SK-N-DZ (cell line): ENCODE results near the gene CHST2. TPM values are rescaled to one million over a fixed set of nuclear protein-coding genes. Genes with fewer than 3 reads are reported as not detected.
"Not testable (repeated sequence)": the region's sequence is repeated elsewhere in the genome, so short reads cannot be mapped to it uniquely, and the experiment has no call there.

Source experiments
- DNase-seq: peaks from one replicate; pipeline ENCODE4 v3.0.0-alpha.2; 2015; ENCODE audit warnings: low spot score
- polyA plus RNA-seq, 2 experiments: library from polyadenylated mRNA; depleted of rRNA; stranded (reverse); fragments of >200 nt; gene quantifications; 2 replicates each; pipeline ENCODE4 v1.2.3, GENCODE V29; 2014

CHST2 gene, protein sequence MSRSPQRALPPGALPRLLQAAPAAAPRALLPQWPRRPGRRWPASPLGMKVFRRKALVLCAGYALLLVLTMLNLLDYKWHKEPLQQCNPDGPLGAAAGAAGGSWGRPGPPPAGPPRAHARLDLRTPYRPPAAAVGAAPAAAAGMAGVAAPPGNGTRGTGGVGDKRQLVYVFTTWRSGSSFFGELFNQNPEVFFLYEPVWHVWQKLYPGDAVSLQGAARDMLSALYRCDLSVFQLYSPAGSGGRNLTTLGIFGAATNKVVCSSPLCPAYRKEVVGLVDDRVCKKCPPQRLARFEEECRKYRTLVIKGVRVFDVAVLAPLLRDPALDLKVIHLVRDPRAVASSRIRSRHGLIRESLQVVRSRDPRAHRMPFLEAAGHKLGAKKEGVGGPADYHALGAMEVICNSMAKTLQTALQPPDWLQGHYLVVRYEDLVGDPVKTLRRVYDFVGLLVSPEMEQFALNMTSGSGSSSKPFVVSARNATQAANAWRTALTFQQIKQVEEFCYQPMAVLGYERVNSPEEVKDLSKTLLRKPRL
- 36.1 and 40.3 TPM in 2 replicates for polyA plus RNA-seq (2014; cell fraction: cytosol; rRNA removed)
- 24.1 and 26.0 TPM in 2 replicates for polyA plus RNA-seq (2014; cell fraction: nucleus; rRNA removed)

DNA sequence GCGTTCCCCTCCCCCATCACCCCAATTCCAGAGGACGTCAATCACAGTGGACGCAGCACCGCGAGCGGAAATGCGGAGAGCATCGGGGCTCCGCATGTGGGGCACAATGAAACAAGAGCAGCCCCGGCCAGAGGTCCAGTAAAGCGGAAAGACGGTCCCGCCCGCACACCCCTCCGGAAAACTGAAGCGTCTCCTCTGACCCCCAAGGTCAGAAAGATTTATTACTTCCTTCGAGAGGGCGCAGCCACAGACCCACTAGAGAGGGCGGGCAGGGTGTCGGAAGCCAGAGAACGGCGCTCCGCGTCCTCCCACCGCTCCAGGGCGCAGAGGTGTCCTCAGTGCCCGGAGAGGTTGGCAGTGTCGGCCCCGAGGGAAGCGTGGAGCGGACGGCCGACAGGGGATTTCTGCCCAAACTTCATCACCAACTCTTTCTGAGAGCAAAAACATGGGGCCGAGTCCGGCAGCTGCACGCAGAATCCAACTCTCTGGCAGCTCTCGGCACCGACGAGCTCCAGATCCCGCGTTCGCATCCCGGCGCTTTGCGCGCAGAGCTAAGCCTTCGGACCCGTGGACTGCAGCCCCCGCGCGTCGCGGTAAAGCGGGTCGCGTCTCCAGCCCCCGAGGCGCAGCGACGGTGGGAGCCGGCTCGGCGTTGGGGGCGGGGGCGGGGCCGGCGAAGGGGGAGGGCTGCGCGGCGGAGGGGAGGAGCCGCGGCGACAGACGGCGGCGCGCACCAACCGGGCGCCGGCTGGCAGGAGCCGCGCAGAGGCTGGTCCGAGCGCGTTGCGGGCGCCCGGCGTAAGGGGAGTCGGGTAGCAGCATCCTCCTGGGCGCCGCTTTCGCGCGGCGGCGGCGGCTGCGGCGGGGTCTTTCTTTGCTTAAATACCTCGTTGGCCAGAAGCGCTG, at the start of gene CHST2:
TSS of gene CHST2 (plus strand) at position 763 of the 906 bp plus-strand sequence. CDS start 1,046 bp downstream, outside the sequence.
- DNase-seq = peak; percentile 80

DNA sequence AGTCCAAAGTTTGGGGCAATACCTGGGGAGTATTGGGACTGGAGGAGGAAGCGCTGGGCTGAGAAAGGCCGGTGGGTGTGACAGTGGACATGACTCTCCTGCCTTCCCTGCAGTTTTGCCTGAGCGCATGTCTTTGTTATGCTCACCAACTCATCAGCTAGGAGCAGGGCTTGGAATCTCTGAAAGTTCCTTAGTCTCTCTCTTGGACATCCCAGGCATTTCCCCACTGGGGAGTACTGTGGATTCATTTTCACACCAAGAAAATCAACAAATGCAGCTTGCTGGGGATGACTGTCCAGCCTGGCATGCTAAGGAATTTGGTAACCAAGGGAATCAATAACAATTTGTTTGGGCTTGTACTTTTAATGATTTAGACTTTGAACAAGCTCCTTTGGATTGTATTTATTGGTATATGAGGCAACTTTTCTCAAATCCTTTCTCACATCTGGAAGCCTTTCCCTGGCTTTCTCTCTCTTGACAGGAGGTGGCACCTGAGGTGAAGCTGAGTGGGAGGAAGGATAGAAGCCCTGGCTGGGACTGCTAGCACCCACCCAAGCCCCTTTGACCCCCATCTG, 48.5 kb upstream of the CHST2 start:
- no peak for DNase-seq

DNA sequence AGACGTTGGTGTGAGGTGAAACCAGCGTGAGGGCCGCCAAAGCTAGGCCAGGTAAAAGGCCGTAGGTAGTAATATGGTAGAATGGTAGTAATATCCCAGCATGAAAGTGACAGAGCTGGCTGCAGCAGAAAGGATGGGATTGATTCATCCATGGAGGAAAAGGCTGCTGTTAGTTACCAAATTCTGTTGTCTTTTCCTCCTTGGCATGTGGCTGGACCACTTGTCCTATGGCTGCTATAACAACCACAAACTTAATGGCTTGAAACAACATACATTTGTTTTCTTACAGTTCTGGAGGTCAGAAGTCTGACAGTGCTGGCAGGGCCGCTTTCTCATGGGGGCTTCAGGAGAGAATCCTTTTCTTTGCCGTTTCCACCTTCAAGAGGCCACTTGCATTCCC, 47.8 kb upstream of the CHST2 start:
- DNase-seq = no peak

DNA sequence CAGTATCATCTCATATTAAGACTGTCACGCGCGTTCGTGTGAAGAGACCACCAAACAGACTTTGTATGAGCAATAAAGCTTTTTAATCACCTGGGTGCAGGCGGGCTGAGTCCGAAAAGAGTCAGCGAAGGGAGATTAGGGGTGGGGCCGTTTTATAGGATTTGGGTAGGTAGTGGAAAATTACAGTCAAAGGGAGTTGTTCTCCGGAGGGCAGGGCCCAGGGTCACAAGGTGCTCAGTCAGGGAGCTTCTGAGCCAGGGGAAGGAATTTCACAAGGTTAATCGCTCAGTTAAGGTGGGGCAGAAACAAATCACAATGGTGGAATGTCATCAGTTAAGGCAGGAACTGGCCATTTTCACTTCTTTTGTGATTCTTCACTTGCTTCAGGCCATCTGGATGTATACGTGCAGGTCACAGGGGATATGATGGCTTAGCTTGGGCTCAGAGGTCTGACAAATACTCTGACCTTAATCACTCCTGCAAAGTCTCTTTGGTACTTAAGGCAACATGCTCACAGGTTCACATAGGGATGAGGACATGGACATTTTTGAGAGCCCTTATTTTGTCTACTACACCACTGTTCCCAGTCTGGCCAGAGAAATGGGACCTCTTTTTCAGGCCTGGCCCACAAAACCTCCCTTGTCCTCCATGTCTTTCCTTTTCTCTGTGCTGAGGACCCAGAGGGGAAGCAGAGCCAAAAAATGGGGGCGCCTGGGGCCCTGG, 47.1 kb upstream of the CHST2 start:
- not testable (repeated sequence) for DNase-seq

DNA sequence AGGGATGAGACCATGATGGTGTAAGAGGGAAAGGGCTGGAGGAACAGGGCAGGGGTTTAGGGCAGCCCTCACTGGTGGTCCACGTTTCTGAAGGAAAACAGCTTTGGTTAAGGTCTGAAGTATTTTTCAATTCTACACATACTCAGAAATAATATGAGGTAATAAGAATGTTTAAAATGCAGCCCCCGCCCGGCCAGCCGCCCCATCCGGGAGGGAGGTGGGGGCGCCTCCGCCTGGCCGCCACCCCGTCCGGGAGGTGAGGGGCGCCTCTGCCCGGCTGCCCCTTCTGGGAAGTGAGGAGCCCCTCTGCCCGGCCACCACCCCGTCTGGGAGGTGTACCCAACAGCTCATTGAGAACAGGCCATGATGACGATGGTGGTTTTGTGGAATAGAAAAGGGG, 46.0 kb upstream of the CHST2 start:
- DNase-seq = not testable (repeated sequence)

DNA sequence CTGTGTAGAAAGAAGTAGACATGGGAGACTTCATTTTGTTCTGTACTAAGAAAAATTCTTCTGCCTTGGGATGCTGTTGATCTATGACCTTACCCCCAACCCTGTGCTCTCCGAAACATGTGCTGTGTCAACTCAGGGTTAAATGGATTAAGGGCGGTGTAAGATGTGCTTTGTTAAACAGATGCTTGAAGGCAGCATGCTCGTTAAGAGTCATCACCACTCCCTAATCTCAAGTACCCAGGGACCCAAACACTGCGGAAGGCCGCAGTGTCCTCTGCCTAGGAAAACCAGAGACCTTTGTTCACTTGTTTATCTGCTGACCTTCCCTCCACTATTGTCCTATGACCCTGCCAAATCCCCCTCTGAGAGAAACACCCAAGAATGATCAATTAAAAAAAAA, 45.6 kb upstream of the CHST2 start:
- DNase-seq = not testable (repeated sequence)

DNA sequence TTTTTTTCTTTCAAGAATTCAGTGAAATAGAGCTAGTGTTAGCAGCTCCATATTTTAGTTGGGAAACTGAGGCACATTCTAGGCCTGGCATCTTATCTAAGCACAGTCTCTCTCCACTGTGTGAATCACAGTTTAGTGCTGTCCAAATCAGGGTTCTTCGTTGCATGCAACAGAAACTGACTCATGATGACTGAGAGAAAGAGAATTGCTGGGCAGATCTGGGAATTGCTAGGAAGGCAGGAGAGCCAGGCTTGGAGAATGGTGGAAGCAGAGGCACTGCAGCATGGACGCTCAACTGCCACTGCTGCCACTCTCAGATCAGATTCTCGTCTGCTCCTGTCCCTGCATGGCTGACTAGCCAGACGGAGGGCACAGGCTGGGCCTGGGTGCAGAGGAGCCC, 40.7 kb upstream of the CHST2 start:
- DNase-seq = no peak

DNA sequence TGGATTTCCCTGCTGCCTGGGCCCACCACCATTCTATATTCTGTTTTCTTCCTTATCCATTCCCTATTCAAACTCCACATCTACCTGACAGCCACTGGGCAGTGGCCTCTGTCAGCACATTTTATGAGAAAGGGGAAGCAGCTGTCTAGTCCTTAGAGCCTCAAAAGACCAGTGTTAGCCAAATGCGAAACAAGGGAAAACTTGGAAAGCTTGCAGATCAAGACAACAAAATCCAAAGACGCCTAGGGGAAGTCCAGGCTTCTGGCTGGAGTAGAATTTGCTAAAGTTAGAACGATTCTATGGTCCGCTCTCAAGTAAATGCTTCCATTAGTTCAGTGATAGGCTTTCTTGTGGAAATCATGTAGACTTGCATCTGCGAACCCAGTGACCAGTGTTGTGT, 39.4 kb upstream of the CHST2 start:
- no peak for DNase-seq

DNA sequence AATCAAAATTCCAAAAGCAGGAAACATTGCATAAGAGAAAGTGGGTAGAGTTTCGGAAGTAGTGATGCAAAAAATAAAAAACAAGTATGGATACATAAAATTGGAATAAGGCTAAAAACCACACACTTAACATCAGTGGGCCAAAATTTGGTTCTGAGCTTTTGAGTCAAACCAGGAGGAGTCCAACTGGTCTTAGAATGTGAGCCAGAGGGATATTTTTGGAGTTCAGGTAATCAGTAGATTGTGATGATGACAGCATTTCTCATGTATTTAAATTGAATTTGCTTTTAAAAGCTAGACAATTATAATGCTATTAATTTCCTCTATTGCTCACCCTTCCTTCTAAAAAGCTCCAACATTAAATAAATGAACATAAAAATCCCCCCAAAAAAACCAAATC, 38.2 kb upstream of the CHST2 start:
- DNase-seq = no peak

DNA sequence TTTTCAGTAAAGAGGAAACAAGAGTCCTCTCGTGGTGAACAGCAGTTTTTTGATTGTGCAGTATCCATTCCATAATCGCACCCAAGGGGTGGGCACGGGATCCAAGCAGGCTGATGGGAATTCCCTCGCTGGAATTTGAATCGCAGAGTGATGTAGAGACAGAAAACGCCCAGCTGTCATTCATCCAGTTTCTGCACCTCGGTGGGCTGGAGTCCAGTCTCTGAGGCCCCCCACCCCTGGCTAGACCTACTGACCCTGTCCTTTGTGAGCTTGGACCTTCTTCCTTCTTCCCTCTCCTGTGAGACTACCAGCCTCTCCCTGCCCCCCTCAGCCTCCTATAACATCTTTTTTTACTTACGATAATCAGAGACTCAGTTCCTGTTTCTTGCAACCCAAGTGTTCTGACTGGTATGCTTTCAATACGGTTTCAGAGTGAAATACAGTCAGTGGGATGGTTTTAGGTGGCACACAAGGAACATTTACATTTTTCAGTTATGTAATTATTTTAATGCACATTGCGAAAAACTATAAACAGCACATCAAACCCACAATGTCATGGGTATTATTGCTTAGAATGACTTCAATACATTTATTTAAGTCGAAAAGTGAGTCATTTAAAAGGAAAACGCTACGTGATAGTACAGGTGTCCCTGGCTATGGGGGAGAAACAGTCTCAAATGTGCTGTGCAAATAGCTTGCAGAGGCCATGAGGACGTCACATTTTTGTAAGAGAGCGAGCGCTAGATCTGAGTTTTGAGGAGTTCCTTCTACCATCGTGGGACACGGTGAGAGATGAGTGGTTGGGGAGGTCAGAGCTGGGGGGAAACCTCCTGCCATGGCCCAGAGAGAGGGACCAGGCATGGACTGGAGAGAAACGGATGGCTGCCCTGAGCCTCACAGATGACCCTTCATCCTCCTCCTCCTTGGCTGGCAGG, 37.5 kb upstream of the CHST2 start:
- no peak for DNase-seq

DNA sequence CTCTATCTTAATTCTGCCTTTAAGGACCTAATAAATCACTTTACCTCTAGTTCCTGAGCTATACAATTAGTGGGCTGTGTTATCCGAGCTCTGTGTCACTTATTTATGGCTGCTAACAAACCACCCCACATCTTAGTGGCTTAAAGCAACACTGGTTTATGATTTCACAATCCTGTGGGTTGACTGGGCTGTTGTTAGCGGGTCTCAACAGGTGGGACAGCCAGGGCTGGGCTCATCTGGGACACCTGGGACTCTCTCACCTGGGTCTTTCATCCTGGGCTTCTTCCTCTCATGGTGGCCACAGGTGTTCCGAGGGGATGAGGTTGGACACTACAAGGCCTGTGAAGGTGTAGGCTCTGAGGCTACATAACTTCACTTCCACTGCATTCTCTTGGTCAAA, 35.8 kb upstream of the CHST2 start:
- no peak for DNase-seq

DNA sequence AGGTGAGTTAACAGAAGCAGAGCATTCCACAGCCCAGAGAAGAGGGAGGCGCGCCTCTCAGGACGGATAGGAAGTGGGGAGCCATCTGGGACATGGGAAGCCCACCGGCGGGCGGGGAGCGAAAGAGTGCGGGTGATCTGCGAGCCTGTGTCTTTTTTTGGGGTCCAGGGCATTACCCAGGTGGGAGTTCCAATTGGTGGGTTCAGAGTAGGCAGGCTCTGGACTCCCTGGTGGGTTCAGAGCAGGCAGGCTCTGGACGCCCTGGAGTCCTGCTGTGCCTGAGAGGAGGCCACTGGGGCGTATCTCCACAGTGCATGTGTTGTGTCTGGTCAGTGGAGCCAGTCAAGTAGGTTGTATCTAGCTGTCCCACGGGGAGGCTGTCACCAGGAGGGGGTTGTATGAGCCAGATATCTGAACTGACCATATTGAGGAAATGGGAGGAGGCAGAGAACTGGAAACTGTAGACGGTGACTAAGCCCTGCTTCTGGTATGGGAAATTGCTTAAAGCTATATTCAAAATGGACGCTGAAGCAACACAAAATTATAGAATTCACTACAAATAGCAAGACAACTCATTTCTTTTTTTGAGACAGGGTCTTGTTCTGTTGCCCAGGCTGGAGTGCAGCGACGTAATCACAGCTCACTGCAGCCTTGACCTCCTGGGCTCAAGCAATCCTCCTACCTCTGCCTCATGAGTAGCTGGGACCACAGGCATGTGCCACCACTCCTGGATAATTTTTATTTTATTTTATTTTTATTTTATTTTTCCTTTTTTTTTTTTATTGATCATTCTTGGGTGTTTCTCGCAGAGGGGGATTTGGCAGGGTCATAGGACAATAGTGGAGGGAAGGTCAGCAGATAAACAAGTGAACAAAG, 34.5 kb upstream of the CHST2 start:
- DNase-seq = peak; percentile 40

DNA sequence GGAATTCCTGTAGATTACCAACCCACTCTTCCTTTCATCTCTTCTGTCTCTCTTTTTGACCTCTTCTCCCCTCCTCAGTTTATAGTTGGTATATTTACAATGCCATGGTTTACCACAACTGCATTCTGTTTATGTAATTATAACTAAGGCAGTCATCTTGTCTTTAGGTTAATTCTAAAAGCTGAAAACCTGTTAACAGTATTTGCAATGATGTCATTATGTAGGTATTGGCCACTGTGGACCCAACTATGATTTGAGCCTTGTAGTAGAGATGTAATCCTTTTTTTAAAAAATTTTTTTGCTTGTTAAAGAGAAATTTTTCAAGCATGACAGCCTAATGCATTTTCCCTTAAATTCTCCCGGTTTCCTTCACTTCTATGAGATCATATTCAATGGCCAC, 30.7 kb upstream of the CHST2 start:
- no peak for DNase-seq

DNA sequence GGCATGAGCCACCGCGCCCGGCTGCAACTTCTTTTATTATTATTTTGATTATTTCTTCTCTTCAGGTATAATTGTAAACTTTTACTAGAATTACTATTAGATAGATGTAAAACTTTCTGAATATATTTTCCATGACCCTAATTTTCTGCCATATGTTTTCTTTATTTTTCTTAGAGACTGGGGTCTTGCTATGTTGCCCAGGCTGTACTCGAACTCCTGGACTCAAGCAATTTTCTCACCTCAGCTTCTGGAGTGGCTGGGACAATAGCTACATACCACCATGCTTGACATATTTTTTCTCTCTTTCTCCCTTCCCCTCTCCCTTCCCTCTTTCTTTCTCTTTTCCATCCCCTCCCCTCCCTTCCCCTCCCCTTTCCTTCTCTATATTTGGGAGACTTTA, 29.6 kb upstream of the CHST2 start:
- DNase-seq = no peak

DNA sequence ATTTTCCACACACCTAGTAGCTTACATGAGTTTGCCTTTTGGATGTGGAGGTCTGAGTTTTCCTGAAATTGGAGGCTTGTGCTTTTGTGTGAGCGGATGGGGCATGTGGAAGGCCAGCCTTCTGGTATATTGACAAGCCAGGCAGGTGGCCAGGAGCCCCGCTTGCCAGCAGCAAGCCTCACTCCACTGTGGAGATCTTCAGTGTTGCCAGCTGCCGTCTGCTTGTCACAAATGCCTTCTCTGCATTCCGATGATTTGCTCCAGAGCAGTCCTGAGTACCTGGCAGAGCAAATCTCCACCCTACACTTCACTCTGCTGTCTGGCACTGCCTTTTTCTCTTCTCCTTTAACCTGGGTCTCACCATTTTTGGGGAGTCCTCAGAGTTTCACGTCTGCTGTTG, 29.1 kb upstream of the CHST2 start:
- peak; percentile 93 for DNase-seq

DNA sequence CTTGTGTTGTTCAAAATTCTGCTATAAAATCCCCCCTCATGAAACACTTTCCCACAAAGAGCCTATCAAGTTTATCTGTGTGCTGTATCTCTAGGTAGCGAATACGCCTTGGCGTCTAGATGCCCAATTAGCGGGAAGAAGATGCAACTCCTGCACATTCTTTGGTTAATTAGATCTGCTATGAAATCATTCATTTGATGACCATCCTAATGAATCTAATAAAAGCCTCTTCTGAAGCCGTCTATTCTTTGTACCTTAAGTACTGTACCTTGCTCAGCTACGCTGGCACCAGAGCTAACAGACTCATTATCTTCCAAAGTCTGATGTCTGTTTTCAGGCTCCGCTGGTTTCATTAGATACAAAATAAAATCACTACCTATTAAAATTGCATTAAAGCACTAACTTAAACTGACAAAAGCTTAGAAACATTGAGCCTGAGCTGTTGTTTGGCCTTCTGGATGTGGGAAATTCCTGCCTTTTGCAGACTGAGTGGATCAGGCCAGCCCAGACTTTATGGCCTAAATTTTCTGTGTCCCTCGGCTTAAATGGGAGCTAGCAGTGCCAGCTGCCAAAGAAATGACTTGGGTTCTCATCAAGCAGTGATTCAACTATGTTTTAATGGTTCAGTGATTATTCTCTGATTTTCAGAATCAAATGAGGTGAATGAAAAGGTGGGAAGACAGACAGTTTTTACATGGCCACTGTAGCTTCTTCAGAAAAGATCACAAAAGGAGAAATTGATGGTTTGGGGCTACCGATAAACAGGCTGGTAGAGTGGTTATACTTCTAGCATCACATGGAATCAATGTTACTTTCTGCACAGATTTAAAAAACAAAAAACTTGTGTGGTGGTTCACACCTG, 28.4 kb upstream of the CHST2 start:
- DNase-seq = peak; percentile 92

DNA sequence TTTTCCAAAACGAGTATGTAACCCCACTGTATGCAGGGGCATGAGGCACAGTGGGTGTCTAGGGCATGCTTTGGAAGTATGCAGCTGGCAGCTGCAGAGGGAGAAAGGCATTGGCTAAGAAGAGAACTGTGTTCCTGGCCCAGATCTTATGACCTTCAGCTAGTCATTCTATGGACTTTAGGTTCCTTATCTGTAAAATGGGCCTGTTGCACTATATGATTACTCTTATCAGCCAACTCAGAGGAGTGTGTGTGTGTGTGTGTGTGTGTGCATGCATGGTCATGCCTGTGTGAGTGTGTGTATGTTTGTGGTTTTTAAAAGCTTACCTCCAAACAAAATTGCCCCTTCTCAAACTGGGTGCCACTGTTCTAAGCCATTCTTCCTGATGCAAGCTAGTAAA, 27.4 kb upstream of the CHST2 start:
- no peak for DNase-seq

DNA sequence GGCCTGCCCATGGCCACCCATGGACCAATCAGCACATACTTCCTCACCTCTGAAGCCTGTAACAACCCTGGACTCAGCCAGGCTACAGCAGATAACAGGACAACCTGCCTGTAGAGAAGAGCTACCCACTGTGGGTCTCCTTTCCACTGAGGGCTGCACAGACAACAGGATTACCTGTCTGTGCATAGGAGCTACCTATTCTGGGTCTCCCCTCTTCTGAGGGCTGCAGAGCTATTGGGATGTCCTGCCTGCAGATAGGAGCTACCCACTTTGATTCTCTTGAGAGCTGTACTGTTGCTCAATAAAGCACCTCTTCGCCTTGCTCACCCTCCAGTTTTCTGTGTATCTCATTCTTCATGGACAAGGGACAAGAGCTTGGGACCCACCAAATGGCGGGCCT, 23.8 kb upstream of the CHST2 start:
- DNase-seq = no peak
